Measurements from ENCODE around the gene RGS2.

DNA sequence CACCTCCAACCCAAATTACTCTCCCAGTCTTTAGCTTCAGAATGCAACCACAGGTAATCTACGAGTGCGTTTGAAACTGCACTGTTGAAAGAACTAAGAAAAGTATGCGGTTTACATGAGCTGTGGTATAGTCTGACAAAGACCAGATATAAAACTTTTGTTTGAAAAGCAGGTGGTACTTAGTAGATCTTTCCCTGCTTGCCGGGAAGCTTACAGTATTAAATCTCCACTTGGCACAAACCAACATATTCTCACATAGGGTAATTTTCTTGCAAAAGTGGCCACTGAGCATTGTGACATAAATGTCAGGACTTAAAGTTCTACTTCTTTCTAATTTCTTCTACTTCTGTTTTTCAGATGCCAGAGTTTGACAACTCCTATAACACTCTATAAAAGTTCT lies 8.4 kb downstream of the RGS2 start:
- TF ChIP-seq, protein P1, sequence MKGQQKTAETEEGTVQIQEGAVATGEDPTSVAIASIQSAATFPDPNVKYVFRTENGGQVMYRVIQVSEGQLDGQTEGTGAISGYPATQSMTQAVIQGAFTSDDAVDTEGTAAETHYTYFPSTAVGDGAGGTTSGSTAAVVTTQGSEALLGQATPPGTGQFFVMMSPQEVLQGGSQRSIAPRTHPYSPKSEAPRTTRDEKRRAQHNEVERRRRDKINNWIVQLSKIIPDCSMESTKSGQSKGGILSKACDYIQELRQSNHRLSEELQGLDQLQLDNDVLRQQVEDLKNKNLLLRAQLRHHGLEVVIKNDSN (CRISPR knock-in tag; IDR thresholded peaks at IDR 0.05): no peak
- no peak for TF ChIP-seq ZKSCAN1 (IDR thresholded peaks at IDR 0.05; ENCODE audit: low read depth, low read length)
- TF ChIP-seq RAD51 (IDR thresholded peaks at IDR 0.05; ENCODE audit: borderline replicate concordance, low read depth): no peak
- no peak for TF ChIP-seq ZNF121 (CRISPR knock-in tag; conservative IDR thresholded peaks at IDR 0.05)
- TF ChIP-seq, protein P2, sequence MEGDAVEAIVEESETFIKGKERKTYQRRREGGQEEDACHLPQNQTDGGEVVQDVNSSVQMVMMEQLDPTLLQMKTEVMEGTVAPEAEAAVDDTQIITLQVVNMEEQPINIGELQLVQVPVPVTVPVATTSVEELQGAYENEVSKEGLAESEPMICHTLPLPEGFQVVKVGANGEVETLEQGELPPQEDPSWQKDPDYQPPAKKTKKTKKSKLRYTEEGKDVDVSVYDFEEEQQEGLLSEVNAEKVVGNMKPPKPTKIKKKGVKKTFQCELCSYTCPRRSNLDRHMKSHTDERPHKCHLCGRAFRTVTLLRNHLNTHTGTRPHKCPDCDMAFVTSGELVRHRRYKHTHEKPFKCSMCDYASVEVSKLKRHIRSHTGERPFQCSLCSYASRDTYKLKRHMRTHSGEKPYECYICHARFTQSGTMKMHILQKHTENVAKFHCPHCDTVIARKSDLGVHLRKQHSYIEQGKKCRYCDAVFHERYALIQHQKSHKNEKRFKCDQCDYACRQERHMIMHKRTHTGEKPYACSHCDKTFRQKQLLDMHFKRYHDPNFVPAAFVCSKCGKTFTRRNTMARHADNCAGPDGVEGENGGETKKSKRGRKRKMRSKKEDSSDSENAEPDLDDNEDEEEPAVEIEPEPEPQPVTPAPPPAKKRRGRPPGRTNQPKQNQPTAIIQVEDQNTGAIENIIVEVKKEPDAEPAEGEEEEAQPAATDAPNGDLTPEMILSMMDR (IDR thresholded peaks at IDR 0.05 in 2 of 3, conservative IDR thresholded peaks at IDR 0.05 in 1 of 3; ENCODE audit: insufficient read depth in 2 of 3, low read depth in 1 of 3, low read length in 3 of 3): no peak
- no peak for TF ChIP-seq HOXB6 (CRISPR knock-in tag; IDR thresholded peaks at IDR 0.05; ENCODE audit: borderline replicate concordance)
- no peak for TF ChIP-seq E2F1 (CRISPR knock-in tag; IDR thresholded peaks at IDR 0.05)
- TF ChIP-seq PML (IDR thresholded peaks at IDR 0.05; ENCODE audit: low read length): no peak
- no peak for TF ChIP-seq FOXM1 (IDR thresholded peaks at IDR 0.05; ENCODE audit: low read depth)
- TF ChIP-seq FOXM1 (CRISPR knock-in tag; IDR thresholded peaks at IDR 0.05; ENCODE audit: low read depth): no peak
- no peak for TF ChIP-seq KDM1A (IDR thresholded peaks at IDR 0.05)
- TF ChIP-seq ZNF354B (CRISPR knock-in tag; IDR thresholded peaks at IDR 0.05): no peak
- TF ChIP-seq ZNF274 (IDR thresholded peaks at IDR 0.05; ENCODE audit: borderline replicate concordance, low read depth, low read length): no peak
- no peak for TF ChIP-seq PURB (CRISPR knock-in tag; IDR thresholded peaks at IDR 0.05; ENCODE audit: low read depth)
